Measurements from ENCODE around the gene LRFN3.
"Not testable (repeated sequence)": the region's sequence is repeated elsewhere in the genome, so short reads cannot be mapped to it uniquely, and the experiment has no call there.

The LRFN3 gene

GRCh38 chr19:35905178-35905727 lies 30.9 kb upstream of the LRFN3 start:
- DNase-seq (ENCODE audit: low read depth in 3 of 3) = no peak

DNA sequence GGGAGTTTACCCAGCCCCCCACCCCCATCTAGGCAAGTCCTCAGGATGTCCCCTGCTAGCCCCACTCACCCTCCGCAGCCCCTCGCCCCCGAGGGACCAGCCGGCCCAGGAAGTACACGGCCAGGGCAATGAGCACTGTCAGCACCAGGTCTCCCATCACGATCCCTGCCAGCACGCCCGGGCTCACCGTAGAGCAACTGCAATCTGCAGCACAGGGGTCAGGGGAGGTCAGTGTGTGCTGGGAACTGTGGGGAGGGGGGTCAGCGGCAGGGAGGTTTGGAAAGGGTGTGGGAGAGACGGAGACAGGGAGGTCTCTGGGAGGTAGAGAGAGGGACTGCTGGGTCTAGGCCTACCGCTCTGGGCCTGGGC lies 28.8 kb upstream of the LRFN3 start:
- no peak for DNase-seq (ENCODE audit: low read depth in 3 of 3)

GRCh38 chr19:35908010-35908441 lies 28.1 kb upstream of the LRFN3 start, which contains the start of gene TYROBP:
TSS of gene TYROBP (minus strand) at chr19:35908295. CDS start at chr19:35908228, 67 bp downstream.
- no peak for DNase-seq (ENCODE audit: low read depth in 3 of 3)

- no peak for DNase-seq (ENCODE audit: low read depth in 3 of 3)
Measured at GRCh38 chr19:35908973-35909683, 27.0 kb upstream of the LRFN3 start.

DNA sequence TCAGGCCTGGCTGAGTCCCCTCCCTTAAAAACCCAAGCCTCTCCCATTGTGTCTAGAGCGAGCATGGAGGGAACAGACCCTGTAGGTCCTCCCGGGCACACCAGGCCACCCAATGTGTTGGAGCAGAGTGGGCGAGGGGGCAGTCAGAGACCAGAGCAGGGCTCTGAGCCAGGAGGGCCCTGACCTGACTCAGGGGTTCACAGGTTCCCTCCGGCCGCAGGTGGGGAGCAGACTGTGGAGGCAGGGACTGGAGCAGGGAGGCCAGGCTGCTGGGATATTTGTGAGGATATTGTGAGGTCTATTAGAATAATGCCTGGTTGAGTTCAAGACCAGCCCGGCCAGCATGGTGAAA lies 26.5 kb upstream of the LRFN3 start:
- no peak for DNase-seq (ENCODE audit: low read depth in 3 of 3)

GRCh38 chr19:35910355-35910754 lies 25.8 kb upstream of the LRFN3 start:
- not testable (repeated sequence) for DNase-seq (ENCODE audit: low read depth in 3 of 3)

- DNase-seq (ENCODE audit: low read depth in 3 of 3) = no peak
Measured at GRCh38 chr19:35911173-35911572, 25.0 kb upstream of the LRFN3 start.

DNA sequence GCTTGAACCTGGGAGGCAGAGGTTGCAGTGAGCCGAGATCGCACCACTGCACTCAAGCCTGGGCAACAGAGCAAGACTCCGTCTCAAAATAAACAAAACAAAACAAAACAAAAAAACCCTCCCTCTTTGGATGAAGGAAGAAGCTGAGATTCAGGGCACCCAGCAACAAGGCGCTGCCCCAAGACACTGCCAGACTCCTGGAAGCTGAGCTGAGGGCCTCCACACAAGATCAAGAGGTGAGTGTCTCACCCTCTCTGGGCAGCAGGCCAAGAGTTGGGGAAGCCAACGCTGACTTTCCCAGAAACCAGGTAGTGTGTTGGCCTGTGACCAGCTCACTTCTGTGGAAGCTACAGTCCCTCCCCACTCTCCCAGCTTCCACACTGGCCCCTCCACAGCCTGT lies 24.4 kb upstream of the LRFN3 start:
- peak in 1 of 3 experiments; percentile 40 for DNase-seq (ENCODE audit: low read depth in 3 of 3)

GRCh38 chr19:35913589-35913988 lies 22.6 kb upstream of the LRFN3 start:
- DNase-seq (ENCODE audit: low read depth in 3 of 3) = no peak

- DNase-seq (ENCODE audit: low read depth in 3 of 3) = no peak
Measured at GRCh38 chr19:35915443-35915842, 20.7 kb upstream of the LRFN3 start.

GRCh38 chr19:35919306-35919705 lies 16.9 kb upstream of the LRFN3 start:
- DNase-seq (ENCODE audit: low read depth in 3 of 3) = no peak

GRCh38 chr19:35921012-35921411 lies 15.2 kb upstream of the LRFN3 start:
- DNase-seq (ENCODE audit: low read depth in 3 of 3) = no peak

GRCh38 chr19:35925501-35925900 lies 10.7 kb upstream of the LRFN3 start:
- DNase-seq (ENCODE audit: low read depth in 3 of 3) = no peak

DNA sequence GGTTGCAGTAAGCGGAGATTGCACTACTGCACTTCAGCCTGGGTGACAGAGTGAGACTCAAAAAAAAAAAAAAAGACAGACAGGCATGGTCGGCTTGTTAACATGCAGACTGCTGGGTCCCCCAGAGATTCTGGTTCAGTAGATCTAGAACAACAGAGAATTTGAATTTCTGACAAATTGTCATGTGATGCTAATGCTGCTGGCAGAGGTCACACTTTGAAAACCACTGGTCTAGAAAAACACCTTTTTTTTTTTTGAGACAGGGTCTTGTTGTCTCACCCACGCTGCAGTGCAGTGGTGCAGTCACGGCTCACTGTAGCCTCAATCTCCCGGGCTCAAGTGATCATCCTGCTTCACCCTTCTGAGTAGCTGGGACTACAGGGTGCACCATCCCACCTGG lies 7.7 kb upstream of the LRFN3 start:
- DNase-seq (ENCODE audit: low read depth in 3 of 3) = no peak

- DNase-seq (ENCODE audit: low read depth in 3 of 3) = no peak
Measured at GRCh38 chr19:35929876-35930275, 6.3 kb upstream of the LRFN3 start.

DNA sequence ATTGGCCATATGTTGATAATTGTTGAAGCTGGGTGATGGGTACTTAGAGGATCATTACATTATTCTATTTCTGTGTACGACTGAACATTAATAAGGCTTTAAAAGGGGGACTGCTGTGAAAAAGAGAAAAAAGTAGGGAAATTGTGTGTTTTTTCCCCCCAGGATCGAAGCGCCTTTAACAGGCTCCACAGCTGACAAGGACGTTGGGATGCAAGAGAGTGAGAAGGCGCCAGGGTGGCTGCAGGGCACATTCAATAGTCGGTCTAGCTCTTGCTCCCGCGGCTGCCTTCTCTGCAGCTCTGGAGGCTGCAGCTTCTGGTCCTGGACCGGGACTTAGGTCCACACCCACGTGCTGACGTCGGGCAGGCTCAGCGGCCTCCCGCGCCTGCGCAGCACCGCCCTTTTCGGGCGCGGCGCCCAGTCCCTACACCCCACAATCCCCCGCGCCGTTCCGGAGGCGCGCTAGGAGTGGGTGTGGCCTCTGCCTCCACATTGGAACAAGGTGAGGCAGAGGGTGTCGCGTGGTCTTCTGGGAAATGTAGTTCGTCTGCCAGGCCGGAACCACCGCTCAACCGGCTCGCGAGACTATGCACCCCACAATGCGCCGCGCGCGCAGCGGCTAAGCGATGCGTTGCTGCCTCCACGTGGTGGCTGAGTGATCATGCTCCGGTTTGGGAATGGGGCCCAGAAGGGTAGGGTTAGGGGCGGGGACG lies 4.9 kb upstream of the LRFN3 start:
- DNase-seq (ENCODE audit: low read depth in 3 of 3) = peak; percentile 98 to 99 (median 99)

DNA sequence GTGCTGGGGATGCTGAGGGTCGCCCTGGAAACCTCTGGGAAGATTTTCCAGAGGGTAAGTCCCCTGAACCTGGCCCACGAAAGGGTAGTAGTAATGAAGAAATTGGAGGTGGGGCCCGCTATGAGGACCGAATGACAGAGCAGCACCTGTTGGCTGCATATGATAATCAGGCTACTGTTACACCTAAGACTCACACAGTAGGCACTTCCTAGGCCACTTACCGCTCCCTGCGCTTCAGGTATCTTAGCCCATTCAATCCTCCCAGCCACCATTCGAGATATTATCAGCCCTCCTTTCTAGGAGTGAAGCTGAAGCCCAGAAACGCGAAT lies 4.3 kb upstream of the LRFN3 start:
- no peak for DNase-seq (ENCODE audit: low read depth in 3 of 3)

- no peak for DNase-seq (ENCODE audit: low read depth in 3 of 3)
Measured at GRCh38 chr19:35932291-35932936, 3.8 kb upstream of the LRFN3 start.

DNA sequence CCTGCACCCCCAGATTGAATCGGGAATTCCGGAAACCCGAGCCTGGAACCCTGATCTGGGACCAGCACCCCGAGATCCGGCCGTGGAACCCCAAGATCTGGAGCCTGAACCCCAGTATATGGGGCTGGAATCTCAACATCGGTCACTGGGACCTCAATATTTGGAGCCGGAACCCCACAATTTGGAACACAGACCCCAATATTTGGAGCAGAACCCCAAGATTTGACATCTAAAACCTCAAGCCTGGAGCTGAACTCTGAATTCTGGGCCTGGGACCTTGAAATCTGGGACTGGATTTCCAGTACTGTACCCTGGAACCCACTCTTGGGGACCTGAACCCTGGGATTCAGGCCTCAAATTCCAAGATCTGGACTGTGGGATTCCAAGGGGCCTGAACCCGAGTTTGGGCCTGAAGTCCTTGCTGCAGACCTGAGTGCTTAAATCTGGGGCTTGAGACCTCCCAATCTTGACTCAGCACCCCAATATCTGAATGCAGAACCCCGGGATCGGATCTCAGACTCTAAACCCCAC lies 629 bp downstream of the LRFN3 start:
- no peak for DNase-seq (ENCODE audit: low read depth in 3 of 3)

GRCh38 chr19:35937345-35938281 lies 1.4 kb downstream of the LRFN3 start:
- no peak for DNase-seq (ENCODE audit: low read depth in 3 of 3)
